GM21367 (cell line): Measurements from ENCODE around the gene GGT1.
"Not testable (repeated sequence)": the region's sequence is repeated elsewhere in the genome, so short reads cannot be mapped to it uniquely, and the experiment has no call there.

Experiments used
- ATAC-seq: cut with Tn5 transposase; IDR thresholded peaks from one replicate; pipeline ENCODE4 v1.9.1; 2021; ENCODE audit not compliant: unreplicated experiment

The GGT1 gene

GRCh38 chr22:24633231-24634023 lies 30.4 kb downstream of the GGT1 start:
- not testable (repeated sequence) for ATAC-seq

- ATAC-seq, result not testable (repeated sequence)
These were observed 31.9 kb downstream of the GGT1 start for GRCh38 chr22:24634776-24635389.

DNA sequence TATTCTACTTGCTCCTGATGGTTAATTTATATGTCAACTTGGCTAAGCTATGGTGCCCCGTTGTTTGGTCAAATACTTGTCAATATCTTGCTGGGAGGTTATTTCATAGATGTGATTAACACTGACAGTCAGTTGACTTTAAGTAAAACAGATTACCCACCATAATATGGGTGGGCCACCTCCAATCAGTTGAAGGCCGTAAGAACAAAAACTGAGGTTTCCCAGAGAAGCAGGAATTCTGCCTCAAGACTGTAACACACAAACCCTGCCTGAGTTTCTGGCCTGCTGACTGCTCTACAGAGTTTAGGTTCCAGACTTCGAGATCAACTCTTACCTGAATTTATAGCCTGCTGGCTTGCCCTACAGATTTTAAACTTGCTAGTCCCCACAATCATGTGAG lies 33.5 kb downstream of the GGT1 start:
- ATAC-seq, result not testable (repeated sequence)

DNA sequence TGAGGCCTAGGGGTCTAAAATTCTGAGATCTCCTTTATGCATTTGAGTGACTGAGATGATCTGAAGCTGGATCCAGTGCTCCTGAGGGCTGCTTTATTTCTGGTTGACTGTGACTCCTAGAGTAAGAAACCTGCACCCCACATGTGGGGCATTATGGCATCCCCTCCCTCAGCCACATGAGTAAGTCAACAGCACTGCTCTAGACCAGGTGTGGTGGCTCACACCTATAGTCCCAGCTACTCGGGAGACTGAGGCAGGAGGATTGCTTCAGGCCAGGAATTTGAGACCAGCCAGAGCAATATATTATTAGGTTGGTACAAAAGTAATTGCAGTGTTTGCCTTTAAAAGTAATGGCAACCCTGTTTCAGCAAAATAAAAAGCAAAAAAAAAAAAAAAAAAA lies 39.3 kb downstream of the GGT1 start:
- not testable (repeated sequence) for ATAC-seq

GRCh38 chr22:24644409-24644808 lies 41.4 kb downstream of the GGT1 start:
- not testable (repeated sequence) for ATAC-seq

- ATAC-seq, result not testable (repeated sequence)
These were observed 42.7 kb downstream of the GGT1 start for GRCh38 chr22:24645408-24646399.

GRCh38 chr22:24646756-24647155 lies 43.8 kb downstream of the GGT1 start:
- ATAC-seq, result not testable (repeated sequence)

- not testable (repeated sequence) for ATAC-seq
These were observed 46.4 kb downstream of the GGT1 start for GRCh38 chr22:24649371-24649770.

- ATAC-seq, result not testable (repeated sequence)
These were observed 47.9 kb downstream of the GGT1 start for GRCh38 chr22:24650884-24651283.

DNA sequence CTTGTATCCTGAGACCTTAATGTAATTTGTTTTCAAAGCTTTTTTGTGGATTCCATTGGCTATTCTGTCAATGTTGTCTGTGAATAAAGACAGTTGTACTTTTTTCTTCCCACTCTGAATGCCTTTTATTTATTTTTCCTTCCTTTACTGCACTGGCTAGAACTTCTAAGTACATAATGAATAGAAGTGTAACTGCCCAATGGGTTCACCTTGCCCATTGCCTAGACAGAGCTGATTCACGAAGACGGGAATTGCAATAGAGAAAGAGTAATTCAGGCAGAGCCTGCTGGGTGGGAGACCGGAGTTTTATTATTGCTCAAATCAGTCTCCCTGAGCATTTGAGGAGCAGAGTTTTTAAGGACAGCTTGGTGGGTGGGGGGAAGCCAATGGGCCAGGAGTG lies 62.4 kb downstream of the GGT1 start:
- not testable (repeated sequence) for ATAC-seq

DNA sequence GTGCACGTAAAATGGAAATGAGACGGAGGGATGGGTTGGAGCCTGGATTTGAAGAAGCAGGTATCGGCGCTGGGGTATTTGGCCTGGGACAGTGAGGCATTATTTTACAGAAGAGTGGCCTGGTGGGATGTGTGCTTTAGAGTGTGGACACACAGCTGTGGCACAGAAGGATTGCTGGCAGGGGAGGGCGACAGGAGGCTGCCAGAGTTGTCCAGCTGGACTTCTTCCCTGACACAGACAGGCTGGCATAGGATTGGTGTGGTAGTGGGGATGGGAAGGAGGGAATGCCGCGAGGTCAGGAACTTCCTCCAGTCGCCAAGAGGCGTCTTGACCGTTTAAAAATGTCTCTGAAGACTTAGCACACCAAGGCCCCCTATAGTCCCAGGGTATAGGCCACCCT lies 64.9 kb downstream of the GGT1 start:
- ATAC-seq, result not testable (repeated sequence)

- not testable (repeated sequence) for ATAC-seq
These were observed 69.5 kb downstream of the GGT1 start for GRCh38 chr22:24672532-24672931.
